SK-N-SH (cell line): Measurements from ENCODE around the gene PSIP1. TPM values are rescaled to one million over a fixed set of nuclear protein-coding genes. Genes with fewer than 3 reads are reported as not detected.

ENCODE experiments used
- CTCF ChIA-PET: fragments of 300-600, 350-600 bp; formaldehyde crosslinking; extraction: SDS; loops from one replicate; lab custom pipeline; 2021; lab: Yijun Ruan, JAX
- POLR2A ChIA-PET: fragments of 350-600 bp; sonication (Branson Sonifier 250); formaldehyde crosslinking; extraction: SDS; loops from one replicate; lab custom pipeline; 2020; ENCODE audit warnings: antibody characterized with exemption, inconsistent platforms; lab: Yijun Ruan, JAX
- DNase-seq: peaks from one replicate; pipeline ENCODE4 v3.0.0; 2012
- H2AFZ ChIP-seq: fragments of 200-600 bp; sonication (generic); 2 replicates; pipeline ENCODE4 v1.8.1; 2016; ENCODE audit warnings: antibody characterized with exemption, mild to moderate bottlenecking, low read depth
- H3F3A ChIP-seq: fragments of 200-600 bp; sonication (generic); replicated peaks from 2 replicates; pipeline ENCODE3; 2016; ENCODE audit warnings: antibody characterized with exemption, mild to moderate bottlenecking; ENCODE audit not compliant: insufficient read depth
- H3K27ac ChIP-seq, 2 experiments: fragments of 200-500 bp in 1 of 2; fragments of 200-600 bp in 1 of 2; sonication (Bioruptor generic) in 1 of 2; sonication (generic), shearing (Covaris generic) in 1 of 2; 2 replicates each; pipeline versions ENCODE4 v1.5.1 to v1.6.1; 2014 to 2016; ENCODE audit warnings: low read depth in 2 of 2, inconsistent platforms in 1 of 2, low read length in 1 of 2, mild to moderate bottlenecking in 1 of 2, mixed read lengths in 1 of 2
- H3K27me3 ChIP-seq: fragments of 200-600 bp; sonication (generic), shearing (Covaris generic); 2 replicates; pipeline ENCODE4 v1.6.1; 2016; ENCODE audit warnings: mixed run types; ENCODE audit not compliant: insufficient read depth
- H3K36me3 ChIP-seq, 2 experiments: fragments of 200-500 bp in 1 of 2; fragments of 200-600 bp in 1 of 2; sonication (Bioruptor generic) in 1 of 2; sonication (generic) in 1 of 2; replicated peaks in 1 of 2; 2 replicates each; pipeline versions ENCODE3 to v1.5.1; 2014 to 2016; ENCODE audit warnings: low read length in 1 of 2, mild to moderate bottlenecking in 1 of 2; ENCODE audit not compliant: insufficient read depth in 2 of 2, control insufficient read depth in 1 of 2
- H3K4me1 ChIP-seq, 2 experiments: fragments of 200-500 bp in 1 of 2; fragments of 200-600 bp in 1 of 2; sonication (Bioruptor generic) in 1 of 2; sonication (generic), shearing (Covaris generic) in 1 of 2; 2 replicates each; pipeline versions ENCODE4 v1.5.1 to v1.6.1; 2014 to 2016; ENCODE audit warnings: low read depth in 1 of 2, low read length in 1 of 2, mixed run types in 1 of 2; ENCODE audit not compliant: insufficient read depth in 2 of 2, control insufficient read depth in 1 of 2
- H3K4me2 ChIP-seq: fragments of 200-600 bp; sonication (generic), shearing (Covaris generic); 2 replicates; pipeline ENCODE4 v1.6.1; 2017; ENCODE audit warnings: mixed run types
- H3K4me3 ChIP-seq, 2 experiments: fragments of 200-500 bp in 1 of 2; fragments of 200-600 bp in 1 of 2; sonication (Bioruptor generic) in 1 of 2; sonication (generic), shearing (Covaris generic) in 1 of 2; 2 replicates each; pipeline versions ENCODE4 v1.5.1 to v1.8.1; 2014 to 2016; ENCODE audit warnings: low read depth in 2 of 2, inconsistent platforms in 1 of 2, low read length in 1 of 2, mild to moderate bottlenecking in 1 of 2, mixed read lengths in 1 of 2, moderate library complexity in 1 of 2
- H3K79me2 ChIP-seq: fragments of 200-600 bp; sonication (generic); 2 replicates; pipeline ENCODE4 v1.8.1; 2017; ENCODE audit warnings: mild to moderate bottlenecking; ENCODE audit not compliant: insufficient read depth
- H3K9ac ChIP-seq: fragments of 200-600 bp; sonication (generic); 2 replicates; pipeline ENCODE4 v1.6.1; 2017; ENCODE audit warnings: mixed run types
- H3K9me2 ChIP-seq: fragments of 200-600 bp; sonication (generic); 2 replicates; pipeline ENCODE4 v1.6.1; 2017; ENCODE audit warnings: mixed run types
- H3K9me3 ChIP-seq: fragments of 200-600 bp; sonication (generic); 2 replicates; pipeline ENCODE4 v1.6.1; 2017; ENCODE audit warnings: mixed run types, mild to moderate bottlenecking, moderate library complexity
- H4K20me1 ChIP-seq: fragments of 200-600 bp; sonication (generic); 2 replicates; pipeline ENCODE4 v1.6.1; 2017; ENCODE audit warnings: mild to moderate bottlenecking, mixed run types; ENCODE audit not compliant: insufficient read depth
- CHD2 ChIP-seq: fragments of 150-350 bp; IDR thresholded peaks from 2 replicates; pipeline ENCODE4 v1.6.1; 2018; ENCODE audit warnings: low read length; ENCODE audit not compliant: partially characterized antibody
- CTCF ChIP-seq: fragments of 200-600 bp; sonication (generic); IDR thresholded peaks from 2 replicates; pipeline ENCODE4 v1.6.1; 2017; ENCODE audit warnings: antibody characterized with exemption, mild to moderate bottlenecking, moderate library complexity
- FOXM1 ChIP-seq: IDR thresholded peaks from 2 replicates; pipeline ENCODE4 v1.4.0; 2012; ENCODE audit warnings: low read depth, mild to moderate bottlenecking
- MAX ChIP-seq: IDR thresholded peaks from 2 replicates; pipeline ENCODE4 v1.4.0; 2012; ENCODE audit warnings: low read depth
- MEF2A ChIP-seq: IDR thresholded peaks from 2 replicates; pipeline ENCODE4 v1.4.0; 2012; ENCODE audit warnings: low read depth, borderline replicate concordance
- MXI1 ChIP-seq: IDR thresholded peaks from 2 replicates; pipeline ENCODE4 v1.6.1; 2012; ENCODE audit warnings: mild to moderate bottlenecking, low read depth, low read length, improper control_type of control experiment
- NRF1 ChIP-seq: IDR thresholded peaks from 2 replicates; pipeline ENCODE4 v1.6.1; 2012; ENCODE audit warnings: low read depth, mild to moderate bottlenecking, low read length
- POLR2AphosphoS5 ChIP-seq: IDR thresholded peaks from 2 replicates; pipeline ENCODE4 v1.6.1; 2012; ENCODE audit warnings: low read depth, low read length
- RAD21 ChIP-seq: IDR thresholded peaks from 2 replicates; pipeline ENCODE4 v1.6.1; 2012; ENCODE audit warnings: mild to moderate bottlenecking, low read length
- RFX5 ChIP-seq: IDR thresholded peaks from 2 replicates; pipeline ENCODE4 v1.6.1; 2012; ENCODE audit warnings: mild to moderate bottlenecking, improper control_type of control experiment, low read length
- RXRA ChIP-seq: IDR thresholded peaks from 2 replicates; pipeline ENCODE4 v1.4.0; 2012; ENCODE audit warnings: low read depth, mild to moderate bottlenecking, borderline replicate concordance
- SMC3 ChIP-seq: IDR thresholded peaks from 2 replicates; pipeline ENCODE4 v1.6.1; 2012; ENCODE audit warnings: low read depth, low read length, improper control_type of control experiment
- TEAD4 ChIP-seq: IDR thresholded peaks from 2 replicates; pipeline ENCODE4 v1.4.0; 2012; ENCODE audit warnings: mild to moderate bottlenecking, borderline replicate concordance; ENCODE audit not compliant: insufficient read depth
- WGBS: methylation state at CpG from one replicate; pipeline ENCODE4 v1.1.6; 2017; ENCODE audit warnings: low lambda C conversion rate; 5-methylcytosine and 5-hydroxymethylcytosine counted together
- polyA plus RNA-seq, 3 experiments: library from polyadenylated mRNA; depleted of rRNA; stranded (reverse); fragments of >200 nt; gene quantifications; 2 replicates each; pipeline ENCODE4 v1.2.3, GENCODE V29; 2012
- TF ChIP-seq, protein P1 (sequence below): IDR thresholded peaks from 2 replicates; pipeline ENCODE4 v1.6.1; 2012; ENCODE audit warnings: mild to moderate bottlenecking, low read depth, low read length, moderate library complexity
- TF ChIP-seq, protein P2 (sequence below): IDR thresholded peaks from 2 replicates; pipeline ENCODE4 v1.4.0; 2012; ENCODE audit warnings: low read depth, borderline replicate concordance

The PSIP1 gene
- polyA plus RNA-seq, 1 of the 3 experiments (the other 2 are of a cell fraction): 21.0 TPM

GRCh38 chr9:15505921-15506320, 4.8 kb downstream of the PSIP1 start:
- Histone ChIP-seq H3K36me3 (peaks cover 44 to 50% of the 10 kb centered on the region in 2 experiments), H3K4me1 (peaks cover 8 to 11% of the 10 kb centered on the region in 2 experiments; a peak in 1 of 4 replicates), H3K4me2 (no peak overlapping the region), H3K27ac (no peak overlapping the region), H3K27me3 (no peaks in the 10 kb centered on the region), H3K9me3 (no peaks in the 10 kb centered on the region), H3F3A (no peaks in the 10 kb centered on the region), H3K4me3 (no peak overlapping the region), H4K20me1 (peaks cover 11% of the 10 kb centered on the region; the same call in 1 of the 2 replicates), H3K79me2 (peaks cover 88% of the 10 kb centered on the region), H2AFZ (no peak overlapping the region), H3K9ac (no peak overlapping the region), H3K9me2 (no peaks in the 10 kb centered on the region)
- TF ChIP-seq MAX (no peak), MEF2A (no peak), RXRA (no peak), NRF1 (no peak), RAD21 (no peak)
- TF ChIP-seq, protein P1, sequence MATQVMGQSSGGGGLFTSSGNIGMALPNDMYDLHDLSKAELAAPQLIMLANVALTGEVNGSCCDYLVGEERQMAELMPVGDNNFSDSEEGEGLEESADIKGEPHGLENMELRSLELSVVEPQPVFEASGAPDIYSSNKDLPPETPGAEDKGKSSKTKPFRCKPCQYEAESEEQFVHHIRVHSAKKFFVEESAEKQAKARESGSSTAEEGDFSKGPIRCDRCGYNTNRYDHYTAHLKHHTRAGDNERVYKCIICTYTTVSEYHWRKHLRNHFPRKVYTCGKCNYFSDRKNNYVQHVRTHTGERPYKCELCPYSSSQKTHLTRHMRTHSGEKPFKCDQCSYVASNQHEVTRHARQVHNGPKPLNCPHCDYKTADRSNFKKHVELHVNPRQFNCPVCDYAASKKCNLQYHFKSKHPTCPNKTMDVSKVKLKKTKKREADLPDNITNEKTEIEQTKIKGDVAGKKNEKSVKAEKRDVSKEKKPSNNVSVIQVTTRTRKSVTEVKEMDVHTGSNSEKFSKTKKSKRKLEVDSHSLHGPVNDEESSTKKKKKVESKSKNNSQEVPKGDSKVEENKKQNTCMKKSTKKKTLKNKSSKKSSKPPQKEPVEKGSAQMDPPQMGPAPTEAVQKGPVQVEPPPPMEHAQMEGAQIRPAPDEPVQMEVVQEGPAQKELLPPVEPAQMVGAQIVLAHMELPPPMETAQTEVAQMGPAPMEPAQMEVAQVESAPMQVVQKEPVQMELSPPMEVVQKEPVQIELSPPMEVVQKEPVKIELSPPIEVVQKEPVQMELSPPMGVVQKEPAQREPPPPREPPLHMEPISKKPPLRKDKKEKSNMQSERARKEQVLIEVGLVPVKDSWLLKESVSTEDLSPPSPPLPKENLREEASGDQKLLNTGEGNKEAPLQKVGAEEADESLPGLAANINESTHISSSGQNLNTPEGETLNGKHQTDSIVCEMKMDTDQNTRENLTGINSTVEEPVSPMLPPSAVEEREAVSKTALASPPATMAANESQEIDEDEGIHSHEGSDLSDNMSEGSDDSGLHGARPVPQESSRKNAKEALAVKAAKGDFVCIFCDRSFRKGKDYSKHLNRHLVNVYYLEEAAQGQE: no peak
- ChIA-PET POLR2A (no interaction called here), CTCF (interaction anchor here (1.3 to 2.1 kb wide), 2 partner anchors 101 kb away, joined by 4 to 6 read pairs; no protein-coding TSS in a partner anchor)
- no peak for DNase-seq
- 92% methylated on average over 3 of the region's 3 CpGs for WGBS

GRCh38 chr9:15501803-15502202, 9.0 kb downstream of the PSIP1 start:
- H3K27me3 ChIP-seq: no peaks in the 10 kb centered on the region
- no peak for DNase-seq
- WGBS: 78% methylated on average over 5 of the region's 5 CpGs
- CTCF ChIA-PET: interaction anchor here (1.1 kb wide), 1 partner anchor 104 kb away, joined by 4 read pairs; no protein-coding TSS in a partner anchor
- peaks cover 36 to 53% of the 10 kb centered on the region in 2 experiments for H3K36me3 ChIP-seq
- H3K9ac ChIP-seq: no peak overlapping the region
- H3F3A ChIP-seq: peaks cover 14% of the 10 kb centered on the region
- H3K9me3 ChIP-seq: no peaks in the 10 kb centered on the region
- no peak overlapping the region for H3K27ac ChIP-seq
- no peak overlapping the region for H3K4me2 ChIP-seq
- H3K4me1 ChIP-seq: no peaks in the 10 kb centered on the region
- H3K79me2 ChIP-seq: peaks cover 84% of the 10 kb centered on the region
- POLR2A ChIA-PET: no interaction called here
- no peaks in the 10 kb centered on the region for H3K9me2 ChIP-seq
- H3K4me3 ChIP-seq: no peak overlapping the region
- no peak for TF ChIP-seq RXRA
- TF ChIP-seq CTCF: no peak
- TF ChIP-seq MAX: no peak
- no peak for TF ChIP-seq POLR2AphosphoS5
- TF ChIP-seq, protein P2, sequence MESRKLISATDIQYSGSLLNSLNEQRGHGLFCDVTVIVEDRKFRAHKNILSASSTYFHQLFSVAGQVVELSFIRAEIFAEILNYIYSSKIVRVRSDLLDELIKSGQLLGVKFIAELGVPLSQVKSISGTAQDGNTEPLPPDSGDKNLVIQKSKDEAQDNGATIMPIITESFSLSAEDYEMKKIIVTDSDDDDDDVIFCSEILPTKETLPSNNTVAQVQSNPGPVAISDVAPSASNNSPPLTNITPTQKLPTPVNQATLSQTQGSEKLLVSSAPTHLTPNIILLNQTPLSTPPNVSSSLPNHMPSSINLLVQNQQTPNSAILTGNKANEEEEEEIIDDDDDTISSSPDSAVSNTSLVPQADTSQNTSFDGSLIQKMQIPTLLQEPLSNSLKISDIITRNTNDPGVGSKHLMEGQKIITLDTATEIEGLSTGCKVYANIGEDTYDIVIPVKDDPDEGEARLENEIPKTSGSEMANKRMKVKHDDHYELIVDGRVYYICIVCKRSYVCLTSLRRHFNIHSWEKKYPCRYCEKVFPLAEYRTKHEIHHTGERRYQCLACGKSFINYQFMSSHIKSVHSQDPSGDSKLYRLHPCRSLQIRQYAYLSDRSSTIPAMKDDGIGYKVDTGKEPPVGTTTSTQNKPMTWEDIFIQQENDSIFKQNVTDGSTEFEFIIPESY: no peak
- TF ChIP-seq MXI1: no peak
- TF ChIP-seq RFX5: no peak
- TF ChIP-seq FOXM1: no peak
- TF ChIP-seq SMC3: no peak
- no peak for TF ChIP-seq CHD2
- no peak for TF ChIP-seq TEAD4
- no peaks in the 10 kb centered on the region for H4K20me1 ChIP-seq
- H2AFZ ChIP-seq: no peak overlapping the region
